NCI-H1105 (cell line): ENCODE results near the gene LIN7A.

Experiments
- DNase-seq: peaks from one replicate; lab custom pipeline; 2025; lab: John Stamatoyannopoulos, UW

The LIN7A gene

DNA sequence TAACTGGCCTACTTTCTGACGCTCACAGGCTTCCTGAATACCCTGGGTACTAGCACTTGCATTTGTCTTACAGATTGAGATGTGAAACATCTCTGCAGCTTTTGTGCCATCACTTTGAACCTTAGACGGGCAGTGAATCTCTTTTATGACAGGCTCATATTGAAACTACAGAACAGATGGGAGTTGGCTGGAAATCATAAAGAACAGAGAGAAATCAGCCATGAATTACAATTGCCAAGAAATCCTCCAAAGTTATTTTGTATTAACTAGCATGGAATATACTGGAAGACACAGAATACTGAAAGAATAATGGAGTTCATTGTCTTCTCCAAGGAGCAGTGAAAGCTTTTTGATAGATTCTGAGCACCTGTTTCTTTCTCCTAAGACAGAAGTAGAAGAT lies 188.3 kb downstream of the LIN7A start:
- no peak for DNase-seq

DNA sequence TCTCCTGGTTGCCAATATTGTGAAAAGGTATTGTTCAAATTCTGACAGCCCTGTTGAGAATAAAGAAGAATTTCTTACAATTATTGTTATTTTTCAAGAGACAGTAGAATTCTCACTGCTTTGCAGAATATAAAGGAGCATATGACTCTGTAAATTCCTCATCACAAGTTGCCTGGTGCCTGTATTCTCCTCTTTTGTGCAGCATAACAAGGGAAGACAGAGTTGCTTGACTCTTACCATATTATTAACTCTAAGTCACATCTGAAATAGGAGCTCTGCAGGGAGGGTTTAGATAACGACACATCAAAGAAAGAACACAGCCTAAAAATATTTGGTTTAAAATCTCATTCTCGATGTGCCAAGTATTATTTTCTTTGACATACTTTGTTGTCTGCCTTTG lies 189.9 kb downstream of the LIN7A start:
- DNase-seq: no peak

DNA sequence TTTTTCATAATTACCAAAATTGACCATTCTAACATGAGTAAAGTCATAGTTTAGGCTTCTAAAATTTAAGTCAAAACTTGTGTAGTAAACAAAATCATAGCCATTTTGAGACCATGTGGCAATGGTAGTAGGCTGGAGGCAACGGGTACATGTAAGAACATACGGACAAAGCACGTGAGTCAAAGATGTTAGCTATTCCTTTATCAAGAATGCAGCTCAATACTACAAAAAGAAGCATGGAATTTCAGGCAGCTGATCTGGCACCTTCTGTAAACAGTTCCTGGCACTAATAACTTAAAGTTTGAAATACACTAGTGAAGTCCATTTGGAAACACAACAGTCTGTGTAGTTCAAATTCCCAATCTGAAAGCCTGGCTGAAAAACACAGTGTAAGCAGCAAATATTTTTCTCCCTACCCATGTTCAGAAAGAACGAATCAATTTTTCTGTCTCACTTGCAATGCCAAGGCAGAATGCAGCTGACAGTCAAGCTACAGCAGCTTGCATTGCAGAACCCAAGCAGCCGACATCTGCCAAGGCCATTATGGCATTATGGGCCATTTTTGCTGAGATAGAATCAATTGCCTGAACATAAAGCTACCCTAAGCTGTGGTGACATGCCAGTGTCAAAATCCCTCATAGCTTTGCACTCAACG lies 191.8 kb downstream of the LIN7A start:
- DNase-seq: no peak
